HS-27A (cell line): ENCODE results near the gene OOEP.
"Not testable (repeated sequence)": the region's sequence is repeated elsewhere in the genome, so short reads cannot be mapped to it uniquely, and the experiment has no call there.

Experiments
- DNase-seq: peaks from one replicate; pipeline ENCODE4 v3.0.0-alpha.2; 2012; ENCODE audit warnings: low read depth, missing footprints

Gene OOEP

GRCh38 chr6:73369563-73369962 is at the start of gene OOEP:
OOEP (minus strand) TSS chr6:73369897; CDS start chr6:73369792, 105 bp downstream.
- DNase-seq, result no peak

- no peak for DNase-seq
These were observed 48.5 kb upstream of the OOEP start for GRCh38 chr6:73418081-73418741.

GRCh38 chr6:73413102-73413501 is 43.4 kb upstream of the OOEP start:
- no peak for DNase-seq

GRCh38 chr6:73409395-73409794 is 39.7 kb upstream of the OOEP start:
- no peak for DNase-seq

- no peak for DNase-seq
These were observed 31.0 kb upstream of the OOEP start for GRCh38 chr6:73400656-73401055.

- DNase-seq, result no peak
These were observed 26.2 kb upstream of the OOEP start for GRCh38 chr6:73395875-73396274.

- DNase-seq, result no peak
These were observed 25.1 kb upstream of the OOEP start, which contains the start of gene DDX43 for GRCh38 chr6:73394577-73395354. DDX43 (plus strand) TSS chr6:73394828; CDS start chr6:73394906, 78 bp downstream.

- DNase-seq, result no peak
These were observed 23.6 kb upstream of the OOEP start for GRCh38 chr6:73393278-73393677.

- DNase-seq, result not testable (repeated sequence)
These were observed 22.5 kb upstream of the OOEP start for GRCh38 chr6:73392188-73392587.

- DNase-seq, result no peak
These were observed 22.0 kb upstream of the OOEP start for GRCh38 chr6:73391675-73392074.

- no peak for DNase-seq
These were observed 20.2 kb upstream of the OOEP start for GRCh38 chr6:73389854-73390253.

- peak; percentile 30 for DNase-seq
These were observed 19.3 kb upstream of the OOEP start for GRCh38 chr6:73388800-73389512.

GRCh38 chr6:73388433-73388799 is 18.7 kb upstream of the OOEP start:
- no peak for DNase-seq

GRCh38 chr6:73382462-73383113 is 12.9 kb upstream of the OOEP start:
- no peak for DNase-seq

GRCh38 chr6:73381531-73381930 is 11.8 kb upstream of the OOEP start:
- DNase-seq, result not testable (repeated sequence)

GRCh38 chr6:73377225-73377624 is 7.5 kb upstream of the OOEP start:
- no peak for DNase-seq

GRCh38 chr6:73375216-73375615 is 5.5 kb upstream of the OOEP start:
- no peak for DNase-seq

GRCh38 chr6:73372516-73372915 is 2.8 kb upstream of the OOEP start:
- no peak for DNase-seq

- DNase-seq, result no peak
These were observed 2.3 kb upstream of the OOEP start for GRCh38 chr6:73371984-73372383.

GRCh38 chr6:73369157-73369556 is 540 bp downstream of the OOEP start:
- DNase-seq, result no peak

- no peak for DNase-seq
These were observed 1.0 kb downstream of the OOEP start for GRCh38 chr6:73368675-73369074.

GRCh38 chr6:73367761-73368355 is 1.8 kb downstream of the OOEP start:
- DNase-seq, result no peak
